ENCODE measurements around the gene ROPN1.

Gene ROPN1

DNA sequence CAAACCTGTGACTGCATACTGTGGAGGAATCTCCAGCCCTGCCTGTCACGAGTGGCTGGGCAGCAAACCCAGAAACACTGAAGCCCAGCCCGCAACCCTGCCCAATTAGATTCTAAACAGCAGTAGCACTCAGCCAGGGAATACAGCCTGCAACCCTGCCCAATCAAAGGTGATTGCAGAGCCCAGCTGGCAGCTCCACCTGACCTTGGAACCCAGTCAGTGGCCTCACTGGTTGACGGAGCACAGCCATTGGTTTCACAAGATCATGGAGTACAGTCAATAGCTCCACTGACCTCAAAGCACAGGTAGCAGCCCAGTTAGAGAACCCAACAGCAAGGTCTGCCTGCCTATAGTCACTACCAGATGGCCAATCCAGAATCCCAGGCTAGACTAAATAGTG lies 72.6 kb downstream of the ROPN1 start:
- CTCF ChIA-PET, result no interaction called here
- POLR2A ChIA-PET, result no interaction called here
- no peak for TF ChIP-seq ZNF560 (tag by site-specific recombination; IDR thresholded peaks at IDR 0.05; ENCODE audit: borderline replicate concordance)
- no peak for TF ChIP-seq ZNF701 (tag by site-specific recombination; IDR thresholded peaks at IDR 0.05)
- TF ChIP-seq, protein P1, sequence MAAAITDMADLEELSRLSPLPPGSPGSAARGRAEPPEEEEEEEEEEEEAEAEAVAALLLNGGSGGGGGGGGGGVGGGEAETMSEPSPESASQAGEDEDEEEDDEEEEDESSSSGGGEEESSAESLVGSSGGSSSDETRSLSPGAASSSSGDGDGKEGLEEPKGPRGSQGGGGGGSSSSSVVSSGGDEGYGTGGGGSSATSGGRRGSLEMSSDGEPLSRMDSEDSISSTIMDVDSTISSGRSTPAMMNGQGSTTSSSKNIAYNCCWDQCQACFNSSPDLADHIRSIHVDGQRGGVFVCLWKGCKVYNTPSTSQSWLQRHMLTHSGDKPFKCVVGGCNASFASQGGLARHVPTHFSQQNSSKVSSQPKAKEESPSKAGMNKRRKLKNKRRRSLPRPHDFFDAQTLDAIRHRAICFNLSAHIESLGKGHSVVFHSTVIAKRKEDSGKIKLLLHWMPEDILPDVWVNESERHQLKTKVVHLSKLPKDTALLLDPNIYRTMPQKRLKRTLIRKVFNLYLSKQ (tag by site-specific recombination; IDR thresholded peaks at IDR 0.05; ENCODE audit: borderline replicate concordance), result no peak
- TF ChIP-seq, protein P2, sequence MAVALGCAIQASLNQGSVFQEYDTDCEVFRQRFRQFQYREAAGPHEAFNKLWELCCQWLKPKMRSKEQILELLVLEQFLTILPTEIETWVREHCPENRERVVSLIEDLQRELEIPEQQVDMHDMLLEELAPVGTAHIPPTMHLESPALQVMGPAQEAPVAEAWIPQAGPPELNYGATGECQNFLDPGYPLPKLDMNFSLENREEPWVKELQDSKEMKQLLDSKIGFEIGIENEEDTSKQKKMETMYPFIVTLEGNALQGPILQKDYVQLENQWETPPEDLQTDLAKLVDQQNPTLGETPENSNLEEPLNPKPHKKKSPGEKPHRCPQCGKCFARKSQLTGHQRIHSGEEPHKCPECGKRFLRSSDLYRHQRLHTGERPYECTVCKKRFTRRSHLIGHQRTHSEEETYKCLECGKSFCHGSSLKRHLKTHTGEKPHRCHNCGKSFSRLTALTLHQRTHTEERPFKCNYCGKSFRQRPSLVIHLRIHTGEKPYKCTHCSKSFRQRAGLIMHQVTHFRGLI (tag by site-specific recombination; IDR thresholded peaks at IDR 0.05), result no peak
- no peak for TF ChIP-seq ZNF175 (tag by site-specific recombination; IDR thresholded peaks at IDR 0.05)
- Histone ChIP-seq H3K9me3 (ENCODE audit: control insufficient read depth, insufficient read depth, low read depth, low read length) (no peaks in the 10 kb centered on the region), H3K27ac (ENCODE audit: extremely low read depth, low read depth, low read length) (no peak overlapping the region), H3K4me1 (ENCODE audit: control insufficient read depth, insufficient read depth, low read length) (no peaks in the 10 kb centered on the region), H3K36me3 (ENCODE audit: control insufficient read depth in 2 of 2, insufficient read depth in 1 of 2, low read length in 2 of 2) (peaks cover 5 to 62% of the 10 kb centered on the region in 2 experiments), H3K4me3 (ENCODE audit: low read depth, low read length) (no peak overlapping the region)
